Measurements from ENCODE around the gene COLEC11. TPM values are rescaled to one million over a fixed set of nuclear protein-coding genes. Genes with fewer than 3 reads are reported as not detected.
A peak's percentile ranks its signal among the peaks of the same experiment; 100 is the strongest.

Gene COLEC11
- total RNA-seq, 1 experiment from 2014 or later: 0.39 TPM

GRCh38 chr2:3639653-3640052, 44.7 kb downstream of the COLEC11 start:
- no peaks in the 10 kb centered on the region for H3K9me3 Mint-ChIP-seq
- Histone ChIP-seq H3K23me2 (ENCODE audit: insufficient read length, low read depth, low read length, poor library complexity, severe bottlenecking) (no peaks in the 10 kb centered on the region), H2AFZ (ENCODE audit: low read length) (no peak overlapping the region), H4K5ac (ENCODE audit: insufficient read length, low read depth, low read length) (no peak overlapping the region), H3K9ac (ENCODE audit: extremely low read depth, insufficient read length, low read length) (no peak overlapping the region), H2BK120ac (ENCODE audit: low read depth, low read length, poor library complexity, severe bottlenecking) (no peak overlapping the region), H3K4me2 (ENCODE audit: insufficient read depth, insufficient read length, low read length) (no peak overlapping the region), H2BK20ac (ENCODE audit: low read depth, low read length, poor library complexity, severe bottlenecking) (no peak overlapping the region), H3K4ac (ENCODE audit: low read depth, low read length) (no peak overlapping the region), H2BK5ac (ENCODE audit: insufficient read length, low read length) (no peak overlapping the region), H2AK5ac (ENCODE audit: insufficient read length, low read length) (no peak overlapping the region), H3K56ac (ENCODE audit: insufficient read length, low read depth, low read length) (no peak overlapping the region), H3K14ac (ENCODE audit: insufficient read depth, low read length) (no peak overlapping the region), H3K4me1 (ENCODE audit: insufficient read depth, low read length) (no peaks in the 10 kb centered on the region), H3K79me2 (ENCODE audit: insufficient read depth, low read length) (no peaks in the 10 kb centered on the region), H3T11ph (ENCODE audit: low read length) (no peak overlapping the region), H4K20me1 (ENCODE audit: control insufficient read depth, insufficient read depth, insufficient read length) (no peaks in the 10 kb centered on the region), H2BK15ac (ENCODE audit: low read depth, low read length) (no peak overlapping the region), H3K27ac (ENCODE audit: insufficient read length, low read depth, low read length) (no peak overlapping the region), H3K79me1 (ENCODE audit: insufficient read depth, low read depth, low read length, poor library complexity, severe bottlenecking) (no peaks in the 10 kb centered on the region), H3K9me3 (ENCODE audit: control insufficient read depth, low read depth, low read length) (no peaks in the 10 kb centered on the region), H3K27me3 (ENCODE audit: insufficient read depth, low read length) (no peaks in the 10 kb centered on the region), H4K8ac (replicated peaks; ENCODE audit: insufficient read length, low read depth, low read length) (no peak overlapping the region), H3K18ac (ENCODE audit: insufficient read length, low read depth, low read length) (no peak overlapping the region), H2BK12ac (ENCODE audit: insufficient read length, low read depth, low read length) (no peak overlapping the region), H3K23ac (ENCODE audit: insufficient read length, low read depth, low read length) (no peak overlapping the region), H4K91ac (ENCODE audit: insufficient read length, low read depth, low read length) (no peak overlapping the region)
- no peak for TF ChIP-seq CTCF (conservative IDR thresholded peaks at IDR 0.05)
- no peaks in the 10 kb centered on the region for H3K4me1 Mint-ChIP-seq
- DNase-seq: peak; percentile 18
- no CpG with 5 or more reads among the region's 8 CpGs for WGBS (ENCODE audit: extremely low coverage, insufficient read length, low lambda C conversion rate)
- peaks cover 12% of the 10 kb centered on the region for H3K27me3 Mint-ChIP-seq (ENCODE audit: low read depth)
- no peak overlapping the region for H3K4me3 Mint-ChIP-seq
- no peaks in the 10 kb centered on the region for H3K36me3 Mint-ChIP-seq (ENCODE audit: insufficient read depth in 1 of 3, low read depth in 3 of 3)
- no peak overlapping the region for H3K27ac Mint-ChIP-seq

Data from H9 (cell line).